Nephron (organoid): ENCODE measurements around the gene PDCD1LG2.
A peak's percentile ranks its signal among the peaks of the same experiment; 100 is the strongest.
"Not testable (repeated sequence)": the region's sequence is repeated elsewhere in the genome, so short reads cannot be mapped to it uniquely, and the experiment has no call there.

Source experiments
- H3K27ac Mint-ChIP-seq, 3 experiments: 2 replicates each; pipeline ENCODE4 v1.8.0; 2020; ENCODE audit warnings: mixed read lengths in 3 of 3, mild to moderate bottlenecking in 2 of 3, moderate library complexity in 1 of 3
- H3K27me3 Mint-ChIP-seq: 2 replicates; pipeline ENCODE4 v1.8.0; 2021; ENCODE audit warnings: low read depth, mild to moderate bottlenecking, moderate library complexity, mixed read lengths
- H3K36me3 Mint-ChIP-seq: 2 replicates; pipeline ENCODE4 v1.8.0; 2020; ENCODE audit warnings: low read depth, mixed read lengths
- H3K4me1 Mint-ChIP-seq: 2 replicates; pipeline ENCODE4 v1.8.0; 2020; ENCODE audit warnings: mixed read lengths
- H3K4me3 Mint-ChIP-seq, 3 experiments: 2 replicates each; pipeline ENCODE4 v1.8.0; 2020; ENCODE audit warnings: mild to moderate bottlenecking in 3 of 3, mixed read lengths in 3 of 3, moderate library complexity in 2 of 3
- H3K9me3 Mint-ChIP-seq: 2 replicates; pipeline ENCODE4 v1.8.0; 2020; ENCODE audit warnings: mixed read lengths
- TF ChIP-seq, protein P1 (sequence below), 3 experiments: fragments of 200-600 bp; sonication (generic); IDR thresholded peaks; one replicate each; pipeline ENCODE4 v1.5.0; 2021; ENCODE audit warnings: antibody characterized with exemption in 3 of 3; ENCODE audit not compliant: unreplicated experiment in 3 of 3

PDCD1LG2 gene

GRCh38 chr9:5489630-5490490, 20.5 kb upstream of the PDCD1LG2 start:
- H3K27ac Mint-ChIP-seq, result no peak overlapping the region
- H3K27me3 Mint-ChIP-seq, result no peaks in the 10 kb centered on the region
- H3K4me3 Mint-ChIP-seq, result no peak overlapping the region
- H3K9me3 Mint-ChIP-seq, result peaks cover 3% of the 10 kb centered on the region
- H3K4me1 Mint-ChIP-seq, result no peaks in the 10 kb centered on the region
- H3K36me3 Mint-ChIP-seq, result no peaks in the 10 kb centered on the region
- TF ChIP-seq, protein P1, sequence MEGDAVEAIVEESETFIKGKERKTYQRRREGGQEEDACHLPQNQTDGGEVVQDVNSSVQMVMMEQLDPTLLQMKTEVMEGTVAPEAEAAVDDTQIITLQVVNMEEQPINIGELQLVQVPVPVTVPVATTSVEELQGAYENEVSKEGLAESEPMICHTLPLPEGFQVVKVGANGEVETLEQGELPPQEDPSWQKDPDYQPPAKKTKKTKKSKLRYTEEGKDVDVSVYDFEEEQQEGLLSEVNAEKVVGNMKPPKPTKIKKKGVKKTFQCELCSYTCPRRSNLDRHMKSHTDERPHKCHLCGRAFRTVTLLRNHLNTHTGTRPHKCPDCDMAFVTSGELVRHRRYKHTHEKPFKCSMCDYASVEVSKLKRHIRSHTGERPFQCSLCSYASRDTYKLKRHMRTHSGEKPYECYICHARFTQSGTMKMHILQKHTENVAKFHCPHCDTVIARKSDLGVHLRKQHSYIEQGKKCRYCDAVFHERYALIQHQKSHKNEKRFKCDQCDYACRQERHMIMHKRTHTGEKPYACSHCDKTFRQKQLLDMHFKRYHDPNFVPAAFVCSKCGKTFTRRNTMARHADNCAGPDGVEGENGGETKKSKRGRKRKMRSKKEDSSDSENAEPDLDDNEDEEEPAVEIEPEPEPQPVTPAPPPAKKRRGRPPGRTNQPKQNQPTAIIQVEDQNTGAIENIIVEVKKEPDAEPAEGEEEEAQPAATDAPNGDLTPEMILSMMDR (IDR thresholded peaks at IDR 0.05; ENCODE audit: unreplicated experiment in 3 of 3), result no peak

- no peaks in the 10 kb centered on the region for H3K36me3 Mint-ChIP-seq
- TF ChIP-seq, protein P1 (IDR thresholded peaks at IDR 0.05; ENCODE audit: unreplicated experiment in 3 of 3), result no peak
- no peak overlapping the region for H3K4me3 Mint-ChIP-seq
- peaks cover 3% of the 10 kb centered on the region for H3K9me3 Mint-ChIP-seq
- H3K4me1 Mint-ChIP-seq, result no peaks in the 10 kb centered on the region
- H3K27ac Mint-ChIP-seq, result no peak overlapping the region
- no peaks in the 10 kb centered on the region for H3K27me3 Mint-ChIP-seq
Measured at GRCh38 chr9:5492965-5493678, 17.2 kb upstream of the PDCD1LG2 start.

DNA sequence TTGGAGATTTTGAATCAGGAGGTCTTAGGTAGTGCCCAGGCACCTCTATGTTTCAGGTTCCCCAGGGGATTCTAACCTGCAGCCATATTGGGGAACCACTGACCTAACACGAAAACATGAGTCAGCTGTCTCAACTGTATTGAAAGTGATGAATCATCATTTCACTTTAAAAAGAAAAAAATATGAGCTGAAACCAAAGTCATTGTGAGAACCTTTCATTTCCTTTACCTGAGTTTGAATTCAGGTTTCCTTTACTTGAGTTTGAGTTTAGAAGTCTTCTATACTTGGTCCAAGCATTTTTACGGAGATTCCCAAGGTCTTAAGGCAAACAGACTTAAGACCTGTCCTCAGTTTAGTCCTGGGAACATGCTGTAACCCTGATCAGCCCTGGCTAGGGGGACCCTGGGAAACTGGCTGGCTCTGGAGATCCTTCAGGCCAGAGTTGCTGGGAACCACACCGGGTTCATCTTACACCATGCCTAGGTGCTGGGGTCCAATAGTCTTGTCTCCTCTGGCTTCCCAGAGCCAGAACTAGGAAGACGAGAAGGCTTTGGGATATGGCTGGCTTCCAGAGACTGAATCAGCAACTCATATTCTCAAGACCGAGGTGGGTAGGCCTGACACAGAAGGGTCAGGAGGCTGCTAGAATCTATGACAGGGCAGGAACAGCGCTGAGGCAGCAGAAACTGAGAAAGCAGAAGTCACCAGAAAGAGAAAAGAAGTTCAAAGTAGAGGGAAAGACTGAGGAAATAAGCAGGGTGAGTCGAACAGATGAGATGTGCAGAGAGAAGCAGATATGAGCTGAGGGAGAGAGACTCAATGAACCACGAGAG, 16.4 kb upstream of the PDCD1LG2 start:
- Mint-ChIP-seq H3K36me3 (no peaks in the 10 kb centered on the region), H3K4me3 (no peak overlapping the region), H3K27ac (no peak overlapping the region), H3K27me3 (no peaks in the 10 kb centered on the region), H3K9me3 (peaks cover 3% of the 10 kb centered on the region), H3K4me1 (no peaks in the 10 kb centered on the region)
- TF ChIP-seq, protein P1 (IDR thresholded peaks at IDR 0.05; ENCODE audit: unreplicated experiment in 3 of 3), result no peak

- H3K27me3 Mint-ChIP-seq, H3K27ac Mint-ChIP-seq, H3K9me3 Mint-ChIP-seq, H3K4me1 Mint-ChIP-seq, H3K4me3 Mint-ChIP-seq, H3K36me3 Mint-ChIP-seq: not testable (repeated sequence)
Measured at GRCh38 chr9:5494765-5495164, 15.6 kb upstream of the PDCD1LG2 start.

DNA sequence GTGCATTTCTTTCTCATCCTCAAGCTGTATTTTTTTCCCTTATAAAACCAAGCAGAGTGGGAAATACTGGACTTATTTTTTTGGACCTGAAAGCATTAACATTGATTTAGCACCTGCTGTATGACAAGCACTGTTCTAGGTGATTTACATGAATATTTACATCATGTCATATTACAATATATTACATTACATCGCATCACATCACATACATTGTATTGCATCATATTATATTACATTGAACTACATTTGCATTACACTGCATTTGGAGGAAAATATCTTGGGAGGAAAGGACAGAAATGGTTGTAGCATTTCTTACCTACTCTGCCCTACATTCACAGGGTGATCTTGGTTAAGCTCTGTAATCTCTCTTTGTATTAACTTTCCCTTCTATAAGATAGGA, 11.2 kb upstream of the PDCD1LG2 start:
- H3K4me1 Mint-ChIP-seq, result peaks cover 5% of the 10 kb centered on the region
- H3K27me3 Mint-ChIP-seq, result no peaks in the 10 kb centered on the region
- peaks cover 8% of the 10 kb centered on the region for H3K9me3 Mint-ChIP-seq
- no peak overlapping the region for H3K4me3 Mint-ChIP-seq
- no peaks in the 10 kb centered on the region for H3K36me3 Mint-ChIP-seq
- TF ChIP-seq, protein P1 (IDR thresholded peaks at IDR 0.05; ENCODE audit: unreplicated experiment in 3 of 3), result no peak
- no peak overlapping the region for H3K27ac Mint-ChIP-seq

DNA sequence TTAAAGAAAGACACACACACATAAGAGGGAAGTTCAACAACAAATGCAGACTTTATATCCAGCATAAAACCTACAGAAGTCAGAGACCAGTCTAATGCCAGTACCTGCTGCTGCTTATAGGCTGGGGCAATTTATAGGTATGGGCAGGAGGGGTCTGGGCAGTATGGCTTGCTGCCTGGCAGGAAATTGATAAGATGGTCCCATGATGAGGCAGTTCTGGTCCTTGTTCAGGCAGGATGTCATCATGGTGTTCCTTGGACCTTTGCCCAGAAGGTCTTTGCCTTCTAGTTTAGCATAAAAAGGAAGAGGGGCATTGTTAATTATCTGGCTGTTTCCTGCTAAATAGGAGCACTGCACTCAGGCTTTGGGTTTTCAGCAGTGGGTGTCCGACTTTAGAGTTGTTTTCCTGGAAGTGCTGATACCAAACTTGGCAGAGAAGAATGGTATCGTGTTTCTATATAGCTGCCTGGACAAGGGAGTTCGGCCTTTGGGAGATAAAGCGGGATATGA, 10.4 kb upstream of the PDCD1LG2 start:
- no peaks in the 10 kb centered on the region for H3K36me3 Mint-ChIP-seq
- H3K27me3 Mint-ChIP-seq, result no peaks in the 10 kb centered on the region
- peaks cover 5% of the 10 kb centered on the region for H3K4me1 Mint-ChIP-seq
- TF ChIP-seq, protein P1 (IDR thresholded peaks at IDR 0.05; ENCODE audit: unreplicated experiment in 3 of 3), result no peak
- peak overlapping the region in 2 of 3 experiments; percentile 8 to 40 for H3K27ac Mint-ChIP-seq
- H3K9me3 Mint-ChIP-seq, result peaks cover 11% of the 10 kb centered on the region
- no peak overlapping the region for H3K4me3 Mint-ChIP-seq
